MM.1S (cell line): ENCODE data around the gene BTBD9.

Source experiments
- DNase-seq: peaks from one replicate; pipeline ENCODE4 v3.0.0-alpha.2; 2015
- H2AFZ ChIP-seq: fragments of 300-600 bp; sonication (generic); 2 replicates; pipeline ENCODE4 v1.6.0; 2016; ENCODE audit warnings: antibody characterized with exemption, low read length
- H3F3A ChIP-seq: fragments of 300-600 bp; sonication (generic); 2 replicates; pipeline ENCODE4 v1.6.1; 2016; ENCODE audit warnings: mild to moderate bottlenecking, antibody characterized with exemption, low read length, moderate library complexity, mixed read lengths; ENCODE audit not compliant: insufficient read depth
- H3K27ac ChIP-seq: fragments of 300-600 bp; sonication (generic); 2 replicates; pipeline ENCODE4 v1.5.1; 2016; ENCODE audit warnings: mild to moderate bottlenecking, low read length
- H3K27me3 ChIP-seq: fragments of 300-600 bp; sonication (generic); replicated peaks from 2 replicates; pipeline ENCODE4 v1.6.0; 2016; ENCODE audit warnings: low read length; ENCODE audit not compliant: insufficient read depth
- H3K36me3 ChIP-seq: fragments of 300-600 bp; sonication (generic); replicated peaks from 2 replicates; pipeline ENCODE4 v1.6.1; 2016; ENCODE audit warnings: mild to moderate bottlenecking, low read length, mixed read lengths; ENCODE audit not compliant: insufficient read depth
- H3K4me1 ChIP-seq: fragments of 300-600 bp; sonication (generic); 2 replicates; pipeline ENCODE4 v1.6.1; 2016; ENCODE audit warnings: low read length, mixed read lengths
- H3K4me2 ChIP-seq: fragments of 300-600 bp; sonication (generic); 2 replicates; pipeline ENCODE4 v1.6.0; 2016; ENCODE audit warnings: low read depth, low read length
- H3K4me3 ChIP-seq: fragments of 300-600 bp; sonication (generic); 2 replicates; pipeline ENCODE4 v1.5.1; 2016; ENCODE audit warnings: low read length, mixed read lengths
- H3K79me2 ChIP-seq: fragments of 300-600 bp; sonication (generic); 2 replicates; pipeline ENCODE4 v1.6.1; 2016; ENCODE audit warnings: mixed run types, low read length, mixed read lengths
- H3K9ac ChIP-seq: fragments of 300-600 bp; sonication (generic); 2 replicates; pipeline ENCODE4 v1.6.1; 2016; ENCODE audit warnings: low read length, mixed read lengths
- H3K9me2 ChIP-seq: fragments of 300-600 bp; sonication (generic); replicated peaks from 2 replicates; pipeline ENCODE4 v1.6.1; 2016; ENCODE audit warnings: mild to moderate bottlenecking, low read length, mixed read lengths; ENCODE audit not compliant: insufficient read depth
- H3K9me3 ChIP-seq: fragments of 300-600 bp; sonication (generic); replicated peaks from 2 replicates; pipeline ENCODE4 v1.6.1; 2016; ENCODE audit warnings: mild to moderate bottlenecking, low read length, mixed read lengths; ENCODE audit not compliant: insufficient read depth
- H4K20me1 ChIP-seq: fragments of 300-600 bp; sonication (generic); 2 replicates; pipeline ENCODE4 v1.6.1; 2016; ENCODE audit warnings: mild to moderate bottlenecking, low read length, moderate library complexity, mixed read lengths; ENCODE audit not compliant: insufficient read depth
- EZH2 ChIP-seq: fragments of 300-600 bp; sonication (generic); optimal IDR thresholded peaks from 2 replicates; pipeline ENCODE3; 2017; ENCODE audit warnings: low read depth, mild to moderate bottlenecking, antibody characterized with exemption, low read length, mixed read lengths
- EZH2phosphoT487 ChIP-seq: fragments of 300-600 bp; sonication (generic); IDR thresholded peaks from 2 replicates; pipeline ENCODE4 v1.6.1; 2018; ENCODE audit warnings: antibody characterized with exemption, low read length
- TF ChIP-seq, protein P1 (sequence below): fragments of 300-600 bp; sonication (generic); IDR thresholded peaks from 2 replicates; pipeline ENCODE4 v1.5.1; 2016; ENCODE audit warnings: antibody characterized with exemption, low read length, mixed read lengths

BTBD9 gene

DNA sequence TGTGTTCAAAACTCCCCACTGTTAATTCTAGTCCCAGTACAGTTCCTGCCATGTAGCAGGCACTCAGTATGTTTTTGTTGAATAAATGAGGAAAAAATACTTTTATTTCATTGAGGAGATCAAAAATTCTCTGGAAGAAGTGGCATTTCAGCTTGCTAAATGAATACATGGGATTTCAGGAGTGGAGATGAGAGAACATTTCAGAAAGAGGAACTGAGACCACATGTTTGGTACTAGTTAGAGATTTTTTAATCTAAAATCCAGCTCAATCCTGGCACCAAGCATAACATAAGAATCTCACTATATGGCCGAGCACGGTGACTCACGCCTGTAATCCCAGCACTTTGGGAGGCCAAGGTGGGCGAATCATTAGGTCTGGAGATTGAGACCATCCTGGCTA is 75.4 kb downstream of the BTBD9 start:
- H3K9me3 ChIP-seq: no peaks in the 10 kb centered on the region
- no peak overlapping the region for H3K27ac ChIP-seq
- no peak overlapping the region for H3K9ac ChIP-seq
- H3K4me2 ChIP-seq: no peak overlapping the region
- no peaks in the 10 kb centered on the region for H4K20me1 ChIP-seq
- no peaks in the 10 kb centered on the region for H3K4me1 ChIP-seq
- H3K27me3 ChIP-seq: no peaks in the 10 kb centered on the region
- no peak for DNase-seq
- no peaks in the 10 kb centered on the region for H3K79me2 ChIP-seq
- no peaks in the 10 kb centered on the region for H3K9me2 ChIP-seq
- no peak overlapping the region for H2AFZ ChIP-seq
- TF ChIP-seq EZH2: no peak
- no peak for TF ChIP-seq EZH2phosphoT487
- TF ChIP-seq, protein P1, sequence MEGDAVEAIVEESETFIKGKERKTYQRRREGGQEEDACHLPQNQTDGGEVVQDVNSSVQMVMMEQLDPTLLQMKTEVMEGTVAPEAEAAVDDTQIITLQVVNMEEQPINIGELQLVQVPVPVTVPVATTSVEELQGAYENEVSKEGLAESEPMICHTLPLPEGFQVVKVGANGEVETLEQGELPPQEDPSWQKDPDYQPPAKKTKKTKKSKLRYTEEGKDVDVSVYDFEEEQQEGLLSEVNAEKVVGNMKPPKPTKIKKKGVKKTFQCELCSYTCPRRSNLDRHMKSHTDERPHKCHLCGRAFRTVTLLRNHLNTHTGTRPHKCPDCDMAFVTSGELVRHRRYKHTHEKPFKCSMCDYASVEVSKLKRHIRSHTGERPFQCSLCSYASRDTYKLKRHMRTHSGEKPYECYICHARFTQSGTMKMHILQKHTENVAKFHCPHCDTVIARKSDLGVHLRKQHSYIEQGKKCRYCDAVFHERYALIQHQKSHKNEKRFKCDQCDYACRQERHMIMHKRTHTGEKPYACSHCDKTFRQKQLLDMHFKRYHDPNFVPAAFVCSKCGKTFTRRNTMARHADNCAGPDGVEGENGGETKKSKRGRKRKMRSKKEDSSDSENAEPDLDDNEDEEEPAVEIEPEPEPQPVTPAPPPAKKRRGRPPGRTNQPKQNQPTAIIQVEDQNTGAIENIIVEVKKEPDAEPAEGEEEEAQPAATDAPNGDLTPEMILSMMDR: no peak
- no peaks in the 10 kb centered on the region for H3F3A ChIP-seq
- H3K4me3 ChIP-seq: no peak overlapping the region
- H3K36me3 ChIP-seq: no peaks in the 10 kb centered on the region

DNA sequence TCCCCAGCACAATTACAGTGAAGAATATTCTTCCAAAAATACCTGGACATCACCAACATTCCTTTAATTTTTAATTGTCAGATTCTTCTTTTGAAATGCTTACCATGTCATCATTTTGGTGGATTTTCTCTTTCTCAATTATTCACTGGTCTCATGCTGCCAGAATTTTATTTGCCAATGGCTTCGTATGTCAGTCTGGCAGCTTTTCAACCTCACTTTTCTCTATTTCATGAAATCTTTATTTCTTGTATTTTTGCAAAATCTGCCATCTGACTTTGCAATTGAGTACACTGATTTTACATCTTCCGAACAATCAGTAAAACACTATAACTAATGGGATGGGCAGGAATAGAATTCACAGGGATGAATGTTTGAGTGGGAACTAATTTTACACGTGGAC is 84.1 kb downstream of the BTBD9 start:
- Histone ChIP-seq H3K4me3 (no peak overlapping the region), H3K9ac (no peak overlapping the region), H3K4me2 (no peak overlapping the region), H3K9me2 (no peaks in the 10 kb centered on the region), H2AFZ (no peak overlapping the region), H3K27ac (no peak overlapping the region), H4K20me1 (no peaks in the 10 kb centered on the region), H3K79me2 (no peaks in the 10 kb centered on the region), H3F3A (no peaks in the 10 kb centered on the region), H3K36me3 (no peaks in the 10 kb centered on the region), H3K4me1 (no peaks in the 10 kb centered on the region), H3K27me3 (no peaks in the 10 kb centered on the region), H3K9me3 (no peaks in the 10 kb centered on the region)
- TF ChIP-seq EZH2: no peak
- no peak for DNase-seq

DNA sequence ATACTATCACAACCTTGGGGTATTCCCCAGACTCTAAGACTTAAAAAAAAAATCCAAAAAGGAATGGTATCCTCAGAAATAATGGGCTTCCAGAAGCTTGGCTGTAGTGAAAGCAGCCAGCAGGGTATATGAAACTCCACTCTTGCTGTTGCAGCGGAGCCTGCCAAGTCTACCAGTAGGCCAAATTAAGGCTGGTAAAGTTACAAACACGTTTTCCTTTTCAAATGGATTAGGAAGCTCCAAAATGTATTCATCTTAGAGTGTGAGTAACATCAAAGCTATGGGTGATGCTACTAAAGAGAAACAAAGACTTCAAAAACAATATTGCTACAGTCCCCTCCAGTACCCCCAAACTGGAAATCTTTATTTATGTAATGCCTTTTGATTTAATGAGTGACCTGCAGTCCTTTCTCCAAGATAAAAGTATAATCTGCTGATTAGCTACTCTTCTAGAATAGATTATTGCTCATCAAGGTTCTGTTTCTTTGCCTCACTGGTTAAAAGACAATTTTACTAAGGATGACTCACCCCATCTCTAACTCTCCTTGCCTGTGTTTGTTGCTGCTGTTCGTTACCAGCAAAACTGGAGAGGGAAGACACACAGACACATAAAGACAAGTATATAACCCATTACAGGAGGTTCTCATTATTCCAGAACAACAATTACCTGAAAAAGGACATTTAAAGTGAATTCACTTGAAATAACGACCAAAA is 84.9 kb downstream of the BTBD9 start:
- no peaks in the 10 kb centered on the region for H3K9me2 ChIP-seq
- H3K27me3 ChIP-seq: no peaks in the 10 kb centered on the region
- H3K9me3 ChIP-seq: no peaks in the 10 kb centered on the region
- no peak for DNase-seq
- H3K9ac ChIP-seq: no peak overlapping the region
- H3K27ac ChIP-seq: no peak overlapping the region
- no peak for TF ChIP-seq EZH2
- no peaks in the 10 kb centered on the region for H3K4me1 ChIP-seq
- no peak overlapping the region for H3K4me2 ChIP-seq
- no peak overlapping the region for H3K4me3 ChIP-seq
- H3K36me3 ChIP-seq: no peaks in the 10 kb centered on the region
- no peaks in the 10 kb centered on the region for H3K79me2 ChIP-seq
- no peaks in the 10 kb centered on the region for H4K20me1 ChIP-seq
- H2AFZ ChIP-seq: no peak overlapping the region
- H3F3A ChIP-seq: no peaks in the 10 kb centered on the region

DNA sequence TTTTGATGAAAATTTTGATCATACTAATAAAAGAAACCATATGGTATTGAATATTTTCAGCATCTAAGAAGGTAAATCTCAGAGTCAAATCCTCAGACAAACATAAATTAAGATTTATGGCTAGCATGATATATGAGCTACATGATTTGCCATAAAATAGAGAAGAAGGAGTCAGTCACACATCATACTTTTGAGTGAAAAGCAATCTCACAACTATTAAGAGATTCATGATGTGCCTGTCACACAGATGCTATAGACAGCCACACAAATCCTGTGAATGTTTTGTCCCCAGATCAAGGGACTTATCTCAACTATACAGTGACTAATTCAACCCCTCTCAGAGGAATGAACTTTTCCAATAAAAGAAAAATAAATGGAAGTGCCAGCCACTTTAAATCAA is 85.7 kb downstream of the BTBD9 start:
- H4K20me1 ChIP-seq: no peaks in the 10 kb centered on the region
- H3K79me2 ChIP-seq: no peaks in the 10 kb centered on the region
- H3K27ac ChIP-seq: no peak overlapping the region
- TF ChIP-seq, protein P1: no peak
- no peak for TF ChIP-seq EZH2
- TF ChIP-seq EZH2phosphoT487: no peak
- no peak overlapping the region for H2AFZ ChIP-seq
- H3K4me3 ChIP-seq: no peak overlapping the region
- H3F3A ChIP-seq: no peaks in the 10 kb centered on the region
- no peaks in the 10 kb centered on the region for H3K9me2 ChIP-seq
- H3K9me3 ChIP-seq: no peaks in the 10 kb centered on the region
- H3K9ac ChIP-seq: no peak overlapping the region
- no peaks in the 10 kb centered on the region for H3K27me3 ChIP-seq
- H3K36me3 ChIP-seq: no peaks in the 10 kb centered on the region
- DNase-seq: no peak
- no peak overlapping the region for H3K4me2 ChIP-seq
- H3K4me1 ChIP-seq: no peaks in the 10 kb centered on the region
